ENCODE data around the gene IL18BP. TPM values are rescaled to one million over a fixed set of nuclear protein-coding genes. Genes with fewer than 3 reads are reported as not detected.
A peak's percentile ranks its signal among the peaks of the same experiment; 100 is the strongest.

The IL18BP gene
- total RNA-seq, 1 donor from 2014 or later, result 10.7 TPM

DNA sequence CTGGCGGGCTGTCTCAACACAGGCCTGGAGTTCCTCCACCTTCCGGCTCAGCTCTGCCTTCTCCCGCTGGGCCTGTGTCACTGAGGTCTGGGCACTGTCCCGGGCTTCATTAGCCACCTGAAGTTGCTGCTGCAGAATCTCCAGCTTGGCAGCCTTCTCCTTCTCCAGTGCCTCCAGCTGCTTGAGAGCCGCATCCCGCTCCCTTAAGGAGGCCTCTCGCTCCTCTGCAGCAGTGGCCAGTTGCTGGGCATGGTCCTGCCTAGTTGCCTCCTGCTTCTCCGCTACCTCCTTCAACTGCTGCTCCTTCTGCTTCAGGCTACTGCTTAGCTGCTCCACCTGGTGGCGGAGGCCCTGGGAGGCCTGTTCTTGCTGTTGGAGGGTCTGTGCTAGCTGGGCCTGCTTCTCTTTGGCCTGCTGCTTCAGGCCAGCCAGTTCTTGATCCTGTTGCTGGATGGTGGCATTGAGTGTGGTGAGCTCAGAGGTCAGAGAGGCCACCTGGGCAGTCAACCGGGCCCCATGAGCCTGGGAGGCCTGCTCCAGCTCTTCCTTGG lies 16.9 kb downstream of the IL18BP start:
- Mint-ChIP-seq H3K4me1 (no peaks in the 10 kb centered on the region), H3K36me3 (ENCODE audit: low read depth) (peaks cover 18% of the 10 kb centered on the region), H3K27ac (ENCODE audit: unreplicated experiment) (no peak overlapping the region), H3K9me3 (no peaks in the 10 kb centered on the region), H3K27me3 (ENCODE audit: low read depth) (no peaks in the 10 kb centered on the region), H3K4me3 (no peak overlapping the region)
- TF ChIP-seq, protein P1, sequence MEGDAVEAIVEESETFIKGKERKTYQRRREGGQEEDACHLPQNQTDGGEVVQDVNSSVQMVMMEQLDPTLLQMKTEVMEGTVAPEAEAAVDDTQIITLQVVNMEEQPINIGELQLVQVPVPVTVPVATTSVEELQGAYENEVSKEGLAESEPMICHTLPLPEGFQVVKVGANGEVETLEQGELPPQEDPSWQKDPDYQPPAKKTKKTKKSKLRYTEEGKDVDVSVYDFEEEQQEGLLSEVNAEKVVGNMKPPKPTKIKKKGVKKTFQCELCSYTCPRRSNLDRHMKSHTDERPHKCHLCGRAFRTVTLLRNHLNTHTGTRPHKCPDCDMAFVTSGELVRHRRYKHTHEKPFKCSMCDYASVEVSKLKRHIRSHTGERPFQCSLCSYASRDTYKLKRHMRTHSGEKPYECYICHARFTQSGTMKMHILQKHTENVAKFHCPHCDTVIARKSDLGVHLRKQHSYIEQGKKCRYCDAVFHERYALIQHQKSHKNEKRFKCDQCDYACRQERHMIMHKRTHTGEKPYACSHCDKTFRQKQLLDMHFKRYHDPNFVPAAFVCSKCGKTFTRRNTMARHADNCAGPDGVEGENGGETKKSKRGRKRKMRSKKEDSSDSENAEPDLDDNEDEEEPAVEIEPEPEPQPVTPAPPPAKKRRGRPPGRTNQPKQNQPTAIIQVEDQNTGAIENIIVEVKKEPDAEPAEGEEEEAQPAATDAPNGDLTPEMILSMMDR (conservative IDR thresholded peaks at IDR 0.05), result peak; percentile 43
- DNase-seq (ENCODE audit: low read depth, low spot score), result no peak

DNA sequence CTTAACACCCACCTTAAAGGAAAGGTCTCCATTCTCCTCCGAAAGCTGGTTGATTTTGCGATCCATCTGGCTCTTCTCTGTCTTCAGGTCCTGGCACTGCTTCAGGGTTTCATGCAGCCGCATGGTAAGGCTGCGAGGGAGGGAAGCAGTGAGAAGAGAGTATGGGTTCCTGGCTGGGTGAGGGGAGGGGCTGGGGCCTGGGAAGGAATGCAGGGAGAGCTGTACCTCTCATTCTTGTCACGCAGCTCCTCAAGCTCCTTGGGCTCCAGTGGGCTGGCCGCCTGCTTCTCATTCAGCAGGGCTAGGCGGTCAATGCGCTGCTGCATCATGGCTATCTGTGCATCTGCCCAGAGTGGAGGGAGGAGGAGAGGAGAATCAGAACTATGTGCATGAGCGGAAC lies 19.5 kb downstream of the IL18BP start:
- Mint-ChIP-seq H3K36me3 (ENCODE audit: low read depth) (peaks cover 18% of the 10 kb centered on the region), H3K27ac (ENCODE audit: unreplicated experiment) (peak overlapping the region; percentile 62)
- TF ChIP-seq, protein P1 (conservative IDR thresholded peaks at IDR 0.05), result no peak

DNA sequence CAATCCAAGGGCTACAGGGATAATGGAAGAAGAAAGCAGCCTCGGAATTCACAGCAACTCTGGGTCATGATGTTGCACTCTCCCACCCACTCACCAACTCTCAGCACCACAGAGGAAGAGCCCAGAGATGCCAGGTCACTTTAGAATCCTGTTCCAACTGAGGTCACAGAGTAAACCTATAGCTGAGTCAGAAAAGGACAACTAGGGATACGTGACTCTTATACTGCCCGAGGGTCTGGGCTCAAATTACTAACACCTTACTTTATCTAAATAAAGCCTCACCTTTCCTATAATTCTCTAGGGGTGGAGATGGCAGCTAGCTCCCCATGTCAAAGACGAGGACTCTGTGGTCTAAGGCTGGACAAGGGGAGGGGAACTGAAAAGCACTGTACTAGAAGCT lies 24.6 kb downstream of the IL18BP start:
- peak overlapping the region; percentile 43 for H3K27ac Mint-ChIP-seq (ENCODE audit: unreplicated experiment)
- no peak for DNase-seq (ENCODE audit: low read depth, low spot score)
- no peaks in the 10 kb centered on the region for H3K9me3 Mint-ChIP-seq
- no peaks in the 10 kb centered on the region for H3K4me1 Mint-ChIP-seq
- H3K36me3 Mint-ChIP-seq (ENCODE audit: low read depth), result peaks cover 9% of the 10 kb centered on the region
- H3K27me3 Mint-ChIP-seq (ENCODE audit: low read depth), result no peaks in the 10 kb centered on the region
- TF ChIP-seq, protein P1 (conservative IDR thresholded peaks at IDR 0.05), result no peak
- no peak overlapping the region for H3K4me3 Mint-ChIP-seq

More for the DNA sequence above, 19.5 kb downstream of the IL18BP start:
- no peak for DNase-seq (ENCODE audit: low read depth, low spot score)
- Mint-ChIP-seq H3K4me1 (no peaks in the 10 kb centered on the region), H3K27me3 (ENCODE audit: low read depth) (no peaks in the 10 kb centered on the region), H3K4me3 (no peak overlapping the region), H3K9me3 (no peaks in the 10 kb centered on the region)

DNA sequence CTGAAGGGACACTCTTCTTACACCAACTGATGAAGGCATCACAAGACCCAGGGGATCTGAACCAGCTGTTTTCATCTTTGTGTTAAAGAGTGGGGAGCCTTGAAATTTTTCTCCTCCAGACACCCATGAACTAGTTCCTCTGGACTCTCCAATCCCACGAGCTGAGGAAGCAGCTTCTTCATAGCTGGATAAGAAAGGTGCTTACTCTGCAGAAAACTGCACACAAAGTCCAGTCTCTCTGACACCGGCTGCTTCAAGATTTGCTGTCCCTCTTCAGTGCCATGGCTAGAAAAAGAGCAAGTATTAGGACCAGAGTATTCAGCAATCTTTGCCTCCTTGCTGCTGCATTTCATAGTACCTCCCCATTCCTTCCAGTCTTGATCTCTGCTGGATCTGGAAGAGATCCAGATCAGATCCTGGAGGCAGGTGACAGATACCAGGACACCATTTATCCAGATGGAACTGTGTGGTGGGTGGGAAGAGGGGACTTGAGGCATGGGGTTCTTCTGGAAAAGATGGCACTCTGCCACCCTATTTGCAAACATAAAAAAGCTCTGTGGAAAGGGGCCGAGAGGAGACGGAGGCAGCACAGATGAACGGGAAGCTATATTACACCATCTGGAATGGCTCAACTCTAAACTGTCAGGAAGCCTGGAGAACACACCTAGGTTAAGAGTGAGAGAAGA lies 25.5 kb downstream of the IL18BP start:
- H3K27ac Mint-ChIP-seq (ENCODE audit: unreplicated experiment), result no peak overlapping the region
- H3K9me3 Mint-ChIP-seq, result no peaks in the 10 kb centered on the region
- DNase-seq (ENCODE audit: low read depth, low spot score), result no peak
- H3K4me3 Mint-ChIP-seq, result no peak overlapping the region
- peaks cover 8% of the 10 kb centered on the region for H3K36me3 Mint-ChIP-seq (ENCODE audit: low read depth)
- no peaks in the 10 kb centered on the region for H3K4me1 Mint-ChIP-seq
- no peaks in the 10 kb centered on the region for H3K27me3 Mint-ChIP-seq (ENCODE audit: low read depth)
- TF ChIP-seq, protein P1 (conservative IDR thresholded peaks at IDR 0.05), result no peak

DNA sequence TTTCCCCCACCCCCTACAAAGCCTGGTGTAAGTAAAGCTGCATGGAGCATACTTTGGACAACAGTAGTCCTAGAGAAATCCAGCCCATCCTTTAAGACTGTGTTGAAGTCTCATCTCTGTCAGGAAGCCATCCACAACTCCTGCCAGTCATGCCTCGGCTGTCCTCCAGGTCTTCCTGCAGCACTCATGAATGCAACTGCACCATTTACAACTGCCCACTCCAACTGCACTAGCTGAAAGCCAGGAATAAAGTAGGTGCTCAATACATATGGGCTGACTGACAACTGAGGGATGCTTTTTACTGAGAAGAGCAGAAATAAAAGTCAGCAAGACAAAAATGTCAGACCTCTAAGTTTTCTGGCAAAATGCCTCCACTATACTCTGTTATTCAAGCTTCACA lies 27.4 kb downstream of the IL18BP start:
- peaks cover 2% of the 10 kb centered on the region for H3K36me3 Mint-ChIP-seq (ENCODE audit: low read depth)
- no peak overlapping the region for H3K4me3 Mint-ChIP-seq
- H3K27ac Mint-ChIP-seq (ENCODE audit: unreplicated experiment), result no peak overlapping the region
- H3K9me3 Mint-ChIP-seq, result no peaks in the 10 kb centered on the region
- no peaks in the 10 kb centered on the region for H3K4me1 Mint-ChIP-seq
- no peaks in the 10 kb centered on the region for H3K27me3 Mint-ChIP-seq (ENCODE audit: low read depth)
- DNase-seq (ENCODE audit: low read depth, low spot score), result no peak
- TF ChIP-seq, protein P1 (conservative IDR thresholded peaks at IDR 0.05), result no peak
